ENCODE results near the gene ZNF280D.

Gene ZNF280D

DNA sequence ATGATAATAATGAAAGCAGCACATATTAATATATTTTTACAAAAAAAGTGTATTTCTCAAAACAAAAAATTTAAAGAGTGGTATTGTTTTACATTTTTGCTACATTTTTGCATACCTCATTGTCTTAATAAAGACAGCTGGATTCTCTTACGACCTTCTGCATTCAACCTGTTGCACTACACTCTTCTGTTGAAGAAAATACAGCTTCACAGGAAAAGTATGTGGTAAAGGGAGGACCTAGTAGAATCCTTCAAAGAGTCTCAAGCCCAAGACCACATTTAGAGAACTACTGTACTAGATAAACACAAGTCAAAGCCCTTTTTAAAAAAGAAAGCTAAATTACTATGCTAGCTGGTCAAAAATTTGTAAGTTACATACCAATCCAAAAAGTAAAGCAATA, 7.9 kb downstream of the ZNF280D start:
- TF ChIP-seq, protein P1, sequence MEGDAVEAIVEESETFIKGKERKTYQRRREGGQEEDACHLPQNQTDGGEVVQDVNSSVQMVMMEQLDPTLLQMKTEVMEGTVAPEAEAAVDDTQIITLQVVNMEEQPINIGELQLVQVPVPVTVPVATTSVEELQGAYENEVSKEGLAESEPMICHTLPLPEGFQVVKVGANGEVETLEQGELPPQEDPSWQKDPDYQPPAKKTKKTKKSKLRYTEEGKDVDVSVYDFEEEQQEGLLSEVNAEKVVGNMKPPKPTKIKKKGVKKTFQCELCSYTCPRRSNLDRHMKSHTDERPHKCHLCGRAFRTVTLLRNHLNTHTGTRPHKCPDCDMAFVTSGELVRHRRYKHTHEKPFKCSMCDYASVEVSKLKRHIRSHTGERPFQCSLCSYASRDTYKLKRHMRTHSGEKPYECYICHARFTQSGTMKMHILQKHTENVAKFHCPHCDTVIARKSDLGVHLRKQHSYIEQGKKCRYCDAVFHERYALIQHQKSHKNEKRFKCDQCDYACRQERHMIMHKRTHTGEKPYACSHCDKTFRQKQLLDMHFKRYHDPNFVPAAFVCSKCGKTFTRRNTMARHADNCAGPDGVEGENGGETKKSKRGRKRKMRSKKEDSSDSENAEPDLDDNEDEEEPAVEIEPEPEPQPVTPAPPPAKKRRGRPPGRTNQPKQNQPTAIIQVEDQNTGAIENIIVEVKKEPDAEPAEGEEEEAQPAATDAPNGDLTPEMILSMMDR (IDR thresholded peaks at IDR 0.05; ENCODE audit: borderline replicate concordance, insufficient read depth, low read depth, low read length), result no peak
- no peak overlapping the region for H3K4me3 ChIP-seq (ENCODE audit: low read depth, low read length)

DNA sequence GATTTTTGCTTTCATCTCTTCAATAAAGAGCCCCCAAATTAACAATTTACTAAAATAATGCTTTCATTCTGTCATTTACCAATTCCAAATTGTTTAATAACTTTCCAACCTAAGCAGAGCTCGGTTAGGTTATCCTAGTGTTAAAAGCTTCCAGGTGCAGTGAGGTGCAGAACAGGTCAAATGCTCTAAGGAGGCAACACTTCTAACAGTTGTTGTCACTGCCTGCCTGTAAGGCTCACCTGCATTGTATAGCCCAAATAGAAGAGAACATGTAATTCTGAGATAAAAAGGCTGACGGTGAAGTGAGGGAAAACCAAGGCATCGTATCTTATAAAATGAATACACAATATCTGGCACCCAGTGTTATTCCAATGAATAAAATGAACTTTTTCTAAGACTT, 9.1 kb downstream of the ZNF280D start:
- H3K4me3 ChIP-seq (ENCODE audit: low read depth, low read length), result no peak overlapping the region
- TF ChIP-seq, protein P1 (IDR thresholded peaks at IDR 0.05; ENCODE audit: borderline replicate concordance, insufficient read depth, low read depth, low read length), result no peak

DNA sequence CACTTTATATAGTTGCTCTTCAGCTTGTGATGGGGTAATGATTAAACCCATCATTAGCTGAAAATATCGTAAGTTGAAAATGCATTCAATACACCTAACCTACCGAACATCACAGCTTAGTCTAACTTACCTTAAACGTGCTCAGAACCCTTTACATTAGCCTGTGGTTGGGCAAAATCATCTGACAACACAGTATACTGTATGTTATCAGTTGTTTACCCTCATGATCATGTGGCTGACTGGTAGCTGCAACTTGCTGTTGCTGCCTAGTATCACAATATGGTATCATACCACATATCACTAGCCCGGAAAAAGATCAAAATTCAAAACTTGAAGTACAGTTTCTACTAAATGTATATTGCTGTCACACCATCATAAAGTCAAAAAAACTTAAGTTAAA, 9.5 kb downstream of the ZNF280D start:
- H3K4me3 ChIP-seq (ENCODE audit: low read depth, low read length), result no peak overlapping the region
- TF ChIP-seq, protein P1 (IDR thresholded peaks at IDR 0.05; ENCODE audit: borderline replicate concordance, insufficient read depth, low read depth, low read length), result no peak

DNA sequence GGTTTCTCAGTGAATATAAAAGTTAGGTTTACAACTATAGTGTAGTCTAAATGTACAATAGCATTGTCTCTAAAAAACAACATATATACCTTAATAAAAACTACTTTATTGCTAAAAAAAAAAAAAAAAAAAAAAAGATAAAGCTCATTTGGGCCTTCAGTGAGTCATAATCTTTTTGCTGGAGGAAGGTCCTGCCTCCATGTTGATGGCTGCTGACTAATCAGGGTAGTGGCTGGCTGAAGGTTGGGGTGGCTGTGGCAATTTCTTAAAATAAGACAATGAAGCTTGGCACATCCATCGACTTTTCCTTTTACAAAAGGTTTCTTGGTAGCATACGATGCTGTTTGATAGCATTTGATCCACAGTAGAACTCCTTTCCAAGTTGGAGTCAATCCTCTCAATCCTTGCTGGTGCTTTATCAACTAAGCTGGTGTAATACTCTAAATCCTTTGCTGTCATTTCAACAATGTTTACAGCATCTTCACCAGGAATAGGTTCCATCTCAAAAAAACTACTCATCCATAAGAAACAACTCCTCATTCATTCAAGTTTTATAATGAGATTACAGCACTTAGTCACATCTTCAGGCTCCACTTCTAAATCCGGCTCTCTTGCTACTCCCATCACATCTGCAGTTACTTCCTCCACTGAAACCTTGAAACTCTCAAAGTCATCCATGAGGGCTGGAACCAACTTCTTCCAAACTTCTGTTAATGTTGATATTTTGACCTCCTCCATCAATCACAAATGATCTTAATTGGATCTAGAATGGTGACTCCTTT, 13.3 kb downstream of the ZNF280D start:
- H3K4me3 ChIP-seq (ENCODE audit: low read depth, low read length), result no peak overlapping the region
- TF ChIP-seq, protein P1 (IDR thresholded peaks at IDR 0.05; ENCODE audit: borderline replicate concordance, insufficient read depth, low read depth, low read length), result no peak

DNA sequence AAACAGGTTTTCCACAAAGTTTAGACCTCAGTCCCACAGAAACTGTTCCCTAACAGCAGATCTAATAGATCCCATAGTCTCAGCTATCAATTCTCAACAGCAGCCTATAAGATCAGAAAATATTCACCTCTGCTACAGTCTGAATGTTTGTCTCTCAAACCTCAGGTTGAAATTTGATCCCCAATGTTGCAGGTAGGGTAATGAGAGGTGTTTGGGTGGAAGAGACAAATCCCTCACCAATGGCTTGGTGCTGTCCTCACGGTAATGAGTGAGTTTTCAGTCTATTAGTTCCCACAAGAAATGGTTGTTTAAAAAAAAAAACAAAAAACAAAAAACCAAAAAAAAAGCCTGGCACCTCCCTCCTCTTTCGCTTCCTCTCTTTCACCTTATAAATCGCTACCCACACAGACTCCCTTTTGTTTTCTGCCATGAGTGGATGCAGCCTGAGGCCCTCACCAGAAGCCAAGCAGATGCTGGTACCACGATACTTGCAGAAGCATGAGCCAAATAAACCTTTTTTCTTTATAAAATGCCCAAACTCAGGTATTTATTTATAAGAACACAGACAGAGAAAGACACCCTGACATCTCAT, 14.2 kb downstream of the ZNF280D start:
- TF ChIP-seq, protein P1 (IDR thresholded peaks at IDR 0.05; ENCODE audit: borderline replicate concordance, insufficient read depth, low read depth, low read length), result no peak
- H3K4me3 ChIP-seq (ENCODE audit: low read depth, low read length), result no peak overlapping the region

DNA sequence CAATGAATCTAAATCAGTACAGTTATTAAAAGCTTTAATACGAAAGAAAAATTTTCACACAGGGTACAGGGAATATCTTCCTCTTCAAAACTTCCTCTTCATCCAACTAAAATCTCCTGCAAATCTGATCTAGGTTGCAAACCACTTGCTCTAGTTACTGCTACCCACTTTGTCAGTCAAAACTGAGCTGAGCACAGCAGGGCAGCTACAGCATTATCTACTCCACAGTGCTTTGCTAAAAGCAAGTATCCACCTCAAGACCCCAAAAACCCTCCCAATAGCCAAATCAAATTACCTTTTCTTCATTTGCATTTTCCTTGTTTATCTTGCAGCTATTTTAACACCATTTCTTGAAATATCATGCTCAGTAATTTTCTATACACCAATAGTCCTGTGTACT, 14.7 kb downstream of the ZNF280D start:
- H3K4me3 ChIP-seq (ENCODE audit: low read depth, low read length), result no peak overlapping the region
- TF ChIP-seq, protein P1 (IDR thresholded peaks at IDR 0.05; ENCODE audit: borderline replicate concordance, insufficient read depth, low read depth, low read length), result no peak

DNA sequence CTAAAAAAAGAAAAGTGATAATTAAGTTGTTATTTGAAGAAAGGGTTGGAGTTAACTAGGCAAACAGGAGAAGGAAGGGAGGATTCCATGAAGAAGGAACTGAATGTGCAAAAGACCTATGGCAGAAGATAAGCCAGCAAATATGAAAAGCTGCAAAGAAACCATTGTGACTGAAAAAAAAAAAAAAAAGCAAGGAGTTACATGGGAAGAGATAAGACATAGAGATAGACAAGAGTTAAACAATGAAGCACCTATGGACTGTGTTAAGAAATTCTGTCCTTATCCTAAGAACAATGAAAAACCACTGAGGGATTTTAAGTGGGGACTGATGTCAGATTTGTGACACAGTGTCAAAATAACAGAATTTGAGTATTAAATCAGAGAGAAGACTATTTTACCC, 17.0 kb downstream of the ZNF280D start:
- no peak overlapping the region for H3K4me3 ChIP-seq (ENCODE audit: low read depth, low read length)
- TF ChIP-seq, protein P1 (IDR thresholded peaks at IDR 0.05; ENCODE audit: borderline replicate concordance, insufficient read depth, low read depth, low read length), result no peak
